Tongue (tissue), 2 donors: ENCODE data around the gene NCAM1. TPM values are rescaled to one million over a fixed set of nuclear protein-coding genes. Genes with fewer than 3 reads are reported as not detected.

Experiments
- DNase-seq: peaks from one replicate; pipeline ENCODE4 v3.0.0-alpha.2; 2015
- total RNA-seq: library from RNA; depleted of rRNA; stranded (reverse); fragments of >200 nt; gene quantifications from one replicate; pipeline ENCODE4 v1.2.3, GENCODE V29; 2014

NCAM1 gene
- total RNA-seq, 1 donor from 2014 or later, result 160 TPM

DNA sequence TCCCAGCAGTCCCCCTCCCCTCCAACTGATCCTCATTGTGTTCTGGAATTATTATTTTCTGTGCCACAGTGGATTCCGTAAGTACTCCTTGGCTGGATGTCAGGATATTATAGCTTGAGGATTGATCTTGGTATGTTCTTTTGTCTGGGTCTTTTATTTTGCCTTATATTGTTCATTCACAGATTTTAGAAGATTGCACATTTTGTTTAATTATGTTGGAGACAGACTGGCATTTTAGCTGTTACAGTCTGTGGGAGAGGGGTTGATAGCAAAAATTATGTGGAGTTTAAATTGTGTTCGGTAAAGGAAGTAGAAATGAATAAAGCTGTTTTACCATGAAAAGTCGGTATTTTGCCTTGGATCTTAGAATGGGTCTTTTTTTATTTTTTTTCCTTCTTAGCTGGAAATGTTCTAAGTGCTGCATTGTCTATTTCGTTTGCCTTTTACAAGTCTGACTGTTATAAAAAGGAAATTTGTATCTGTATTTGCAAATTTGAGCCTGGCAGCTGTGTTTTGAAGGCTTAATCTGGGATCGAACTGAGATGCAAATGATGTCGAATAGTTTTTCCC is 211.2 kb downstream of the NCAM1 start:
- DNase-seq, result no peak

GRCh38 chr11:113173126-113173525 is 211.9 kb downstream of the NCAM1 start:
- DNase-seq, result no peak

DNA sequence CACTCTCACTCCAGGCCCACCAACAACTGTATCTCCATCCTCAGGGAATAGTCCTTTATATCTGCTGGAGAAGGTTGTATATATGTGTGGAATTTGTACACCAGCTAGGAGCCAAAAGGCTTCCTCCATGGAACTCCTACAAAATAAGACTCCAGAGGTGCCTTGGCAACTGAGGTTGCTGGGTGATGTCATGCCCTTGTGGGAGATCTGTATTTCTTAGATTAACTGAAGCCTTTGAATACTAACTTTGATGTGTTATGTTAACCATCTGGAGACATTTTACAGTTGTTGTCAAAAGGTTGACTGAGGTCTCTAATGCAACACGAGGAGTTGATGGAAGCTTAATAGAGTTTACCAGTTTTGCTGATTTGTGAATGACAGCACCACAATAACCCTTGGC is 213.7 kb downstream of the NCAM1 start:
- no peak for DNase-seq

GRCh38 chr11:113176599-113177360 is 215.6 kb downstream of the NCAM1 start:
- peak; percentile 82 for DNase-seq

- peak; percentile 48 for DNase-seq
Observed at GRCh38 chr11:113177671-113178070, 216.5 kb downstream of the NCAM1 start.

DNA sequence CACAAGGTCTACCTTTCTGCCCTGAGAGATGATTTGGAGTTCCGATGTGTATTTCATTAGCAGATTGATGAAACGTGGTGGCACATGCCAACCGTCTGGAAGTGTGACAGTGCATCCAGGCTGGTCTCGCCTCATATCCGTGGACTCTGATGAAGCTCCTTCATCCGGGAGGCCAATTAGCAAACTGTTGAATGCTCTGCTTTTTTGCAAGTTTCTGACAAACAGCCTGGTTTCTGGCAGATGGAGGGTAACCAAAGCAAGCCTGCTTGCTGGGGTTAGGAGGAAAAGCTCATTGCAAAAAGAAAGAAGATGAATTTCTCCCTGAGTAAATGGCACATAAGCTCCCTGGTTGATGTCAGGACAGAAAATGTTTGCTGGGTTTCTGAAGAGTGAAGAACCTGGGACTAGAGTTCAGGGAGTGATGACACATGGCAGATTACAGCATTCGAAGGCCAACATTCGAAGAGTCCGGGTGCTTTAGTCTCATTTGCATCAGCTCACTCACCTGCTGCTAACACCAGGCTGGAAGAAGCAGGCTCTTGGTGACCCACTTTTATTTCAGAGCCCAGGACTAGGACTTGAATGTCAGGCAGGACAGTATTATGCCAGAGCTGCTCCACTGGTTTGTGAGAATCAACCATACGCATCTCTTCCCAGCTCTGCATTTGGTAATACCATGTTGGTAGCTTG is 217.3 kb downstream of the NCAM1 start:
- no peak for DNase-seq

DNA sequence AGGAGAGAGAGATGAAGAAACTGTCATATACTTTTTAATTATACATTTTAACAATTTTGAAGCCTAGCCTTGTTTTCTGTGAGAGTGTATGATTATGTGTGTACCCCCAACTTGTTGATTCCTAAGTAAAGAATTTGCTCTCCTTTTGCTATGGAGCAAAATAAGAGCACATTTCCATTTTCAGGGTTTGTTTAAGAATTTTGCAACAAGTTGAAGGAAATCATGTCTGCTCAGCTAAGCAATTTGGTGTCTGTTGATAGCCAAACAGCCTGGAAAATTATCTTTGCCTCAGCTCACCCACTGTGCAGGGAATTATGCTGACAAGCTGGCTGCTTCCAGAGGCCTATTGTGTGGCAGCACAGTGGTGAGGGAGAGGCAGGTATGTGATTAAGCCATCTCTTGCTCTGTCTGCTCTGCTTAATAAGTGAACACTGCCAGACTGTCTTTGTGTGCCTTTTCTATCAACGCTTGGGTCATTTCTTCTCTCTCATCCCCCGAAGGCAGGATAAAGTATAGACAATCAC is 218.0 kb downstream of the NCAM1 start:
- no peak for DNase-seq

- DNase-seq, result no peak
Observed at GRCh38 chr11:113181094-113181493, 219.9 kb downstream of the NCAM1 start.

- DNase-seq, result no peak
Observed at GRCh38 chr11:113182288-113182687, 221.1 kb downstream of the NCAM1 start.

GRCh38 chr11:113184498-113184897 is 223.3 kb downstream of the NCAM1 start:
- DNase-seq, result no peak

- DNase-seq, result no peak
Observed at GRCh38 chr11:113188371-113188834, 227.2 kb downstream of the NCAM1 start.

DNA sequence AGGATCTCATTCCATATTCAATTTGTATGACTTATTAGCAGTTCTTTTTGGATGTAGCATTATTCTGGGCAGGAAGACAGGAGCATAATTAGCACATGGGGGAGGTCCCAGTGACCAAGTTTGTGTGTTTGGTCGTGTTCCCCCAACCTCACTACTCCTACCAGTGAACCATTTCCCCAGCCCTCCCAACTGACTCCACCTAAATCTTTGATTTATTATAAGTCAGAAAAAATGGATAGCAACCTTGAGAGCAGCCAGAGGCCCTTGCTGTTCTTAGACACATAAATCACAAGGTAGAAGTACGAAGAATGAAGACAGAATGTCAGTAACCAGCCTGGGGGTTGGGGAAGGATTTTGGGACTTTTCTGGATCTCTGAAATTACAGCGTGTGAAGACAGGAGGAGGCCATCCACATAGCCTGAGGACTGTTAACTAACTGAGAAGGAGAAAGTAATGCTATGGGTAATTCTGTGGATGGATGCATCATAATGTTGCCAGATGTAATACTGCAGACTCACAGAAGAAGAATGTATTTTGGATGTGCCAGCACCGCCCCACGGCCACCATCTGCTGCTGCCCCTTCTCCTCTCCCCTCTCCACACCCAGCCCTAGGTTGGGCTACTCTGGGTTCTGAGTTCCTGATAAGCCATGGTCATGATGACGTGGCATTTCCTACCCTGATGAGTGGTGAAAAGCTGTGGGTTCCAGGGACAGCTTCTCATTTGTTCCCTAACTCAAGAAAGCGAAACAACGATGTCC is 228.9 kb downstream of the NCAM1 start:
- DNase-seq, result peak; percentile 72

- no peak for DNase-seq
Observed at GRCh38 chr11:113192121-113192925, 231.1 kb downstream of the NCAM1 start.

DNA sequence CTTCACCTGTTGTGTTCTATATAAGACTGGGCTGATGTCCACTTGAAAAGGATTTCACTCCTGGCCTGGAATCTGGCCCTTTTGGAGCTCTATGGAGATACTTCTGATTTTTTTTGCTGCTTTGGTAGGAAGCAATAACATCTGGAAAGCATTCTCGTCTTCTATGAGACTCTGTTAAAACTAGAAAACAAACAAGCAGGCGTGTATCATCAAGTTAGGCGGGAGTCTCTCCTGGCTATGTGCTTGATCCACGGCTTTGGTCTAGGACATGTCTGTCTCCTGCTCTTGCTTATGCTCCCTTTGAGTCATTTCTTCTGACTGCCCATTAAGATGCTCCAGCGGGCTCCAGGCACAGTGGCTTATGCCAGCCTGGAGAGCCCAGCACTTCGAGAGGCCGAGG is 231.8 kb downstream of the NCAM1 start:
- peak; percentile 74 for DNase-seq

DNA sequence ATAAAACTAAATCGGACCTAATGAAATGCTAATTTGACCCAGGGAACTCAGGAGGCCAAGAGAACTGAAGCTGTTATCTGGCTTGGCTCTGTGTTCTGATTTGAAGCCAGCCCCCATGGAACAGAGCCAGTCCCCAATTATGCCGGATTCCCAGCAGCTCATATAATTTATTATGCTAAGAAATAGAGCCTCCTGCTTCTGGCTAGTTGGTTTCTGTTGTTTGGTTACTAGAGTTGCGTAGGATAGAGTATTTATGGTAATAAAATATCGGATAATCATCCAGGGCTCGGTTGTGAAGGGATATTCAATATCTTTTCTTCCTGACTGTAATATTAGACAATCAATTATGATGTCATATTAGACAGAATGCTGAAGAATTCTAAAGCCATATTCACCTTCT is 232.7 kb downstream of the NCAM1 start:
- DNase-seq, result peak; percentile 83

DNA sequence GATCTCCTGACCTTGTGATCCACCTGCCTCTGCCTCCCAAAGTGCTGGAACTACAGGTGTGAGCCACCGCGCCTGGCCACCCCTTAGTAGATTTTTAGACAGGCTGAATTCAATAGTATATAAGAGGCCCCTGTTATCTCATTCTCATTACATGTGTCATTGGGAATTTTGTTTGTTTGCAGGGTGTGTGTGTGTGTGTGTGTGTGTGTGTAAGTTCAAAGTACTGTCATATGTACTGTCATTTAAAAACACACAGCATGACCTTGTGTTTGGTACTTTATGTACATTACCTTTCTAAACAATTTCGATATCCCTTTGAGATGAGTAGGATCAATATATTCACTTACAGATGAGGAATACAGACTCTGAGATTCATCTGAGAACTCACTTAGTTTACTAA is 234.5 kb downstream of the NCAM1 start:
- no peak for DNase-seq

- DNase-seq, result no peak
Observed at GRCh38 chr11:113197446-113197845, 236.2 kb downstream of the NCAM1 start.

DNA sequence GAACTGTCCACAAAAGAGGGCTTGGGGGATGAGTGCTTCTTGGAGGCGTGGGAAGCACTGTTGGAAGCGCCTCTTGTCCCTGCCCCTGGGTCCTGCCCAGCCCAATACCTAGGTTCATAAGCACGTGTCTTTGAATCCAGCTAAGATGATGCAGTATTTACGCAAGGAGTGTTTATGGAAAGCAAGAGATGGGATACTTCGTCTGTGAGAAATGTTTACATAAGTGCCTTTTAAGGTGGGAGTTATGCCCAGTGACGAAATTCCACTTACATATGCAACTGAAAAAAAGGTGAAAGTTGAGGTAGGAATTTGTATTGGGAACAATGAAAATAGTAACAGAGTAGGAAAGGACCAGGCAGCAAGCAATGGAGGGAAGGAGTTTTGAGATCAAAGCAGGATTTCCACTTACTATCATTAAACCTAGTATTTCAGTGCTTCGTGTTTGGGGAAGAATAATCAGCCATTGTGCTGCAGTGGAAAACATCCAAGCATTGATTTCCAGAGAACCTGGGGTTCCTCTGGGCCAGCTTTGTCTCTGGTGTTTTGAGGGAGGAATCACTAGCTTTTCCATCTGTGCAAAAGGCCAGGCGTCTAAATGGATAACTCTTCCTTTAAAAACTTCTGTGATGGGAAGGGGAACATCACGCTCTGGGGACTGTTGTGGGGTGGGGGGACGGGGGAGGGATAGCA is 237.9 kb downstream of the NCAM1 start:
- DNase-seq, result peak; percentile 57

GRCh38 chr11:113199866-113200265 is 238.6 kb downstream of the NCAM1 start:
- DNase-seq, result peak; percentile 81

- DNase-seq, result no peak
Observed at GRCh38 chr11:113201054-113201818, 240.0 kb downstream of the NCAM1 start.
